Trophoblast cell (in vitro differentiated cells and primary cell): ENCODE measurements around the gene PPP2R1B.

Source experiments
- DNase-seq, 2 donors: peaks; one replicate each; pipeline ENCODE4 v3.0.0-alpha.2; 2016
- H2AFZ ChIP-seq: 2 replicates; pipeline ENCODE4 v1.6.1; 2013; ENCODE audit warnings: low read length, moderate library complexity, mild to moderate bottlenecking; ENCODE audit not compliant: insufficient read depth, poor library complexity
- H2AK5ac ChIP-seq: 2 replicates; pipeline ENCODE4 v1.6.1; 2013; ENCODE audit warnings: mild to moderate bottlenecking, low read length
- H2BK120ac ChIP-seq: 2 replicates; pipeline ENCODE4 v1.6.1; 2013; ENCODE audit warnings: low read length, mild to moderate bottlenecking, moderate library complexity; ENCODE audit not compliant: insufficient read depth, poor library complexity
- H2BK12ac ChIP-seq: 2 replicates; pipeline ENCODE4 v1.6.1; 2013; ENCODE audit warnings: mild to moderate bottlenecking, low read length, moderate library complexity
- H2BK5ac ChIP-seq: 2 replicates; pipeline ENCODE4 v1.6.1; 2013; ENCODE audit warnings: low read length, low read depth, moderate library complexity, mild to moderate bottlenecking; ENCODE audit not compliant: poor library complexity
- H3K14ac ChIP-seq: 2 replicates; pipeline ENCODE4 v1.6.1; 2013; ENCODE audit warnings: mild to moderate bottlenecking, low read length
- H3K18ac ChIP-seq: 2 replicates; pipeline ENCODE4 v1.6.1; 2013; ENCODE audit warnings: mild to moderate bottlenecking, low read length
- H3K23ac ChIP-seq: 2 replicates; pipeline ENCODE4 v1.6.1; 2013; ENCODE audit warnings: low read length
- H3K27ac ChIP-seq: 2 replicates; pipeline ENCODE4 v1.5.1; 2013; ENCODE audit warnings: low read depth, mild to moderate bottlenecking, inconsistent platforms, low read length, moderate library complexity
- H3K27me3 ChIP-seq: 2 replicates; pipeline ENCODE4 v1.6.1; 2013; ENCODE audit warnings: inconsistent platforms, mild to moderate bottlenecking, low read length, moderate library complexity; ENCODE audit not compliant: insufficient read depth
- H3K36me3 ChIP-seq, 2 experiments: 1 replicate in 1 of 2; 2 replicates in 1 of 2; pipeline ENCODE4 v1.6.1; 2013; ENCODE audit warnings: low read length in 2 of 2, mild to moderate bottlenecking in 2 of 2, moderate library complexity in 1 of 2; ENCODE audit not compliant: insufficient read depth in 2 of 2, control insufficient read depth in 1 of 2
- H3K4ac ChIP-seq: 2 replicates; pipeline ENCODE4 v1.6.1; 2013; ENCODE audit warnings: low read depth, mild to moderate bottlenecking, low read length, moderate library complexity
- H3K4me1 ChIP-seq, 2 experiments: 1 replicate in 1 of 2; 2 replicates in 1 of 2; pipeline ENCODE4 v1.6.1; 2013; ENCODE audit warnings: low read length in 2 of 2, mild to moderate bottlenecking in 2 of 2, moderate library complexity in 1 of 2; ENCODE audit not compliant: insufficient read depth in 2 of 2, control insufficient read depth in 1 of 2
- H3K4me2 ChIP-seq: 2 replicates; pipeline ENCODE4 v1.6.1; 2013; ENCODE audit warnings: inconsistent platforms, mild to moderate bottlenecking, low read length, moderate library complexity
- H3K4me3 ChIP-seq: 2 replicates; pipeline ENCODE4 v1.5.1; 2013; ENCODE audit warnings: mild to moderate bottlenecking, low read depth, low read length, inconsistent platforms
- H3K79me1 ChIP-seq: one replicate; pipeline ENCODE4 v1.6.1; 2013; ENCODE audit warnings: low read length
- H3K79me2 ChIP-seq: 2 replicates; pipeline ENCODE4 v1.6.1; 2013; ENCODE audit warnings: low read length, mild to moderate bottlenecking; ENCODE audit not compliant: control insufficient read depth, insufficient read depth, poor library complexity
- H3K9ac ChIP-seq: 2 replicates; pipeline ENCODE4 v1.6.1; 2013; ENCODE audit warnings: mild to moderate bottlenecking, low read length
- H3K9me3 ChIP-seq: 2 replicates; pipeline ENCODE4 v1.6.1; 2013; ENCODE audit warnings: low read depth, mild to moderate bottlenecking, control low read depth, inconsistent platforms, low read length; ENCODE audit not compliant: insufficient read depth
- H4K12ac ChIP-seq: 2 replicates; pipeline ENCODE4 v1.6.1; 2013; ENCODE audit warnings: low read depth, mild to moderate bottlenecking, low read length, moderate library complexity
- H4K8ac ChIP-seq: 2 replicates; pipeline ENCODE4 v1.6.1; 2013; ENCODE audit warnings: low read depth, mild to moderate bottlenecking, low read length, moderate library complexity
- H4K91ac ChIP-seq: one replicate; pipeline ENCODE4 v1.6.1; 2013; ENCODE audit warnings: low read depth, mild to moderate bottlenecking, low read length, moderate library complexity
- WGBS: extraction: QIAGEN DNeasy Blood & Tissue Kit; methylation state at CpG from one replicate; pipeline ENCODE4 v1.1.7; 2013; ENCODE audit warnings: missing lambda C conversion rate; ENCODE audit not compliant: insufficient read length, insufficient coverage; ENCODE audit errors: extremely low coverage; 5-methylcytosine and 5-hydroxymethylcytosine counted together

PPP2R1B gene

DNA sequence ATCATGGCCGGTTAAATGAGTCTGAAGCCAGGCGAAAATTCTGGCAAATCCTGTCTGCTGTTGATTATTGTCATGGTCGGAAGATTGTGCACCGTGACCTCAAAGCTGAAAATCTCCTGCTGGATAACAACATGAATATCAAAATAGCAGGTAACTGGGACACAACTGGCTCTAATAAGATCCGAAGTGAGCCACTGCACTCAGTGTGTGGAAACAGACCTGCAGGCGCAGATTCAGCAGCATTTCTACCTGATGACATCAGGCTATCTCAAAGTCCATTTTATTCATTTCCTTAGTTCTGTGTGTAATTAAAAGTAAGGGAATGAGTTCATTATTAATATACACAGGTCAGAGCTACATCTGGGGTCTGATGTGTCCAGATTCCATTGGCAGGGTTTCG lies 78.2 kb downstream of the PPP2R1B start:
- Histone ChIP-seq H2AFZ (no peak overlapping the region), H3K4ac (no peak overlapping the region), H2BK120ac (no peak overlapping the region), H3K18ac (no peak overlapping the region), H4K8ac (no peak overlapping the region), H3K27ac (no peak overlapping the region), H4K12ac (no peak overlapping the region), H3K27me3 (no peaks in the 10 kb centered on the region), H3K79me2 (no peaks in the 10 kb centered on the region), H3K14ac (no peak overlapping the region), H2BK5ac (no peak overlapping the region), H3K23ac (no peak overlapping the region), H3K4me3 (no peak overlapping the region), H3K79me1 (no peaks in the 10 kb centered on the region), H3K4me1 (no peaks in the 10 kb centered on the region), H3K36me3 (no peaks in the 10 kb centered on the region), H2AK5ac (no peak overlapping the region), H4K91ac (no peak overlapping the region), H3K9me3 (no peaks in the 10 kb centered on the region), H2BK12ac (no peak overlapping the region), H3K4me2 (no peak overlapping the region), H3K9ac (no peak overlapping the region)
- DNase-seq, result peak; percentile 17 to 50
- no CpG with 5 or more reads among the region's 7 CpGs for WGBS

DNA sequence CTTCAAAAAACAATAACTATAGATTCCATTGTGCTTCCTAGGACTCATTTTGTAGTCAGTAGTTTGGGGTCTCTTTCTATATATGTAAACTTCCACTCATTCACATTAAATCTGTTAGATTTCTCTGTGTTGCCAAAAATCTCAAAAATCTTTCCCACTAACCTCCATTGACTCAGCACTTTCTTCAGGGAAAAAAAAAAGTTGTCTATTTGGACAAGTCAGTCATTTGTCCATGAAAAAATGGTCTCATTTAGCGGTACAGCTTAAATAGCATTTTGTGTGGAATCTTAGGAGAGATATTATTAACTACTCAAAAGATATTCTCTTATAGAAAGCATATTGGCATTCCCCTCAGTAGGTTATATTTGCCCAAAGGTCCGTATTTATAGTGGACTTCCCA lies 81.9 kb downstream of the PPP2R1B start:
- Histone ChIP-seq H3K4me3 (no peak overlapping the region), H2BK5ac (no peak overlapping the region), H3K14ac (no peak overlapping the region), H2AFZ (no peak overlapping the region), H4K91ac (no peak overlapping the region), H3K23ac (no peak overlapping the region), H3K27ac (no peak overlapping the region), H3K36me3 (no peaks in the 10 kb centered on the region), H3K79me2 (no peaks in the 10 kb centered on the region), H4K8ac (no peak overlapping the region), H3K27me3 (no peaks in the 10 kb centered on the region), H3K9me3 (no peaks in the 10 kb centered on the region), H4K12ac (no peak overlapping the region), H2BK120ac (no peak overlapping the region), H3K4me2 (no peak overlapping the region), H3K4me1 (no peaks in the 10 kb centered on the region), H3K79me1 (no peaks in the 10 kb centered on the region), H3K4ac (no peak overlapping the region), H2BK12ac (no peak overlapping the region), H3K18ac (no peak overlapping the region), H3K9ac (no peak overlapping the region), H2AK5ac (no peak overlapping the region)
- no CpG with 5 or more reads among the region's 2 CpGs for WGBS
- no peak for DNase-seq

DNA sequence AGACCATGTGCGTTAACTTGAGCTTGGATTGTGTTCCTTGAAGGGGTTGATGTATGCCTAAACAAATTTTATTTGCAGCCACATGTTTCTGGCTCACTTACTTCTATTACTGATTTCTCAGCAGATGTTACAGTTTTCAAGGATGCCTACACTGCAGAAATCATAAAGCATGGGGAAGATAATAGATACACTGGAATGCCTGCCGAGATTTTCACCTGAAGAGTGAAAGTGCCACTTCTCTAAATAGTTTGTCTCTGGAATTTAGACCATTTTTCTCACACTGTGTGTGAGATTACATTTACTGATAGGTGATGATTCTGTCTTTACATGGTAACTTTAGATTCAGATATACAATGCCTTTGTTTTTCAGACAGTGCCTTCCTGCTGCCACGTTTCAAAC lies 82.4 kb downstream of the PPP2R1B start:
- Histone ChIP-seq H3K14ac (no peak overlapping the region), H3K9ac (no peak overlapping the region), H3K27ac (no peak overlapping the region), H3K79me1 (no peaks in the 10 kb centered on the region), H2BK5ac (no peak overlapping the region), H3K4me1 (no peaks in the 10 kb centered on the region), H3K4ac (no peak overlapping the region), H3K79me2 (no peaks in the 10 kb centered on the region), H3K23ac (no peak overlapping the region), H4K8ac (no peak overlapping the region), H3K4me3 (no peak overlapping the region), H3K36me3 (no peaks in the 10 kb centered on the region), H3K27me3 (no peaks in the 10 kb centered on the region), H3K9me3 (no peaks in the 10 kb centered on the region), H4K91ac (no peak overlapping the region), H3K4me2 (no peak overlapping the region), H4K12ac (no peak overlapping the region), H2BK120ac (no peak overlapping the region), H3K18ac (no peak overlapping the region), H2AFZ (no peak overlapping the region), H2BK12ac (no peak overlapping the region), H2AK5ac (no peak overlapping the region)
- peak in 1 of 2 donors; percentile 66 for DNase-seq
- no CpG with 5 or more reads among the region's 3 CpGs for WGBS

DNA sequence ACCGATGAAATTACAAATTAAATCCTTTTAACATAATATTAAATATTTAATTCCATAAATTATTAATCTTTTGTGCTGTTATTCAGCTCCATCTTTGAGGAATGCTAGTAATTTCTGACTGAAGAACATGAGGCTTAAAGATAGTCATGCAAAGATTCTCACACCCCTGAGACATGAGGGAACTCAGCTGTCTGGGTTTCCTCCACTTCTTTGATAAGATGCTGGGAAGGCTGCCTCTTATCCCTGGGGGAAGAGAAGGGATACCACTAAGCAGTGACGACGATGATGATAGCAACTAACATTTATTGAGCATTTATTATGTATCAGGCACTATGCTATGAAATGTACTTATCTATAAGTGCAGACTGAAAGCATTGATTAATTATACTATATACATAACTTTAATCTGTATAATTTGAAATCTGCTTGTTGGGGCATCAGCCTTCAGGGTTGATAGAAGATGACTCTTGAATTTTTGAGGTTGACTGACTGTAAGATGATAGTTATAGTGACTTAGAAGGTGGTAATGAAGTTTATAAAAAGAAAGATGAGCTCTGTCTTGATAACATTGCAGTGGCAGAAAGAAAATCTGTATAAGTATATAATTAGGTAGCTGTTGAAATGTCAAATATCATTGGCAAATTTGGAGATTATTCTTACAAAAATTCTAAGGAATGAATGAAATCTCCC lies 85.6 kb downstream of the PPP2R1B start:
- no peaks in the 10 kb centered on the region for H3K79me2 ChIP-seq
- H2BK120ac ChIP-seq, result no peak overlapping the region
- no peak overlapping the region for H4K12ac ChIP-seq
- no peak overlapping the region for H3K14ac ChIP-seq
- no peak overlapping the region for H2AFZ ChIP-seq
- no peak overlapping the region for H2AK5ac ChIP-seq
- no peak overlapping the region for H4K91ac ChIP-seq
- DNase-seq, result no peak
- H3K79me1 ChIP-seq, result no peaks in the 10 kb centered on the region
- no peak overlapping the region for H3K23ac ChIP-seq
- no peaks in the 10 kb centered on the region for H3K9me3 ChIP-seq
- H3K18ac ChIP-seq, result no peak overlapping the region
- no peaks in the 10 kb centered on the region for H3K27me3 ChIP-seq
- H3K36me3 ChIP-seq, result no peaks in the 10 kb centered on the region
- H3K4me3 ChIP-seq, result no peak overlapping the region
- no CpG with 5 or more reads among the region's 3 CpGs for WGBS
- H3K27ac ChIP-seq, result no peak overlapping the region
- H3K9ac ChIP-seq, result no peak overlapping the region
- H3K4ac ChIP-seq, result no peak overlapping the region
- no peak overlapping the region for H2BK12ac ChIP-seq
- H4K8ac ChIP-seq, result no peak overlapping the region
- H2BK5ac ChIP-seq, result no peak overlapping the region
- H3K4me2 ChIP-seq, result no peak overlapping the region
- H3K4me1 ChIP-seq, result no peaks in the 10 kb centered on the region
